Measurements from ENCODE around the gene MMRN1.

DNA sequence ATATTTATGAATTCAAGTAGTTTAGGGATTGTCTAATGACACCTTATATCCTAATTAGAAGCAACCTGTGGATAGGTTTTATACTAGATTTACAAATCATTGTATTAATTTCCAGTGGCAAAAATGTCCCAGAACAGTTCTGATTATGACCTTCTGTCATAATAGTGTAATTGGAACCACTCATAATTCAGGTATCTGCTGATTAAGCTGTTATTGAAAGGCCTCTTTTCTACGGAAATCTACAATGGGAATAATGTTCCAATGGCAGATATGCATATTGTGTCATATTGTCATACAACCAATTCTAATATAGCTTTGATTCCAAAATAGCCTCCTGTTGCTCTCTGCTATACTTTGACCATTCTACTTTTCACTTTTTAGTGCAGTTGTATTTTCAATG lies 19.0 kb downstream of the MMRN1 start:
- TF ChIP-seq, protein P1, sequence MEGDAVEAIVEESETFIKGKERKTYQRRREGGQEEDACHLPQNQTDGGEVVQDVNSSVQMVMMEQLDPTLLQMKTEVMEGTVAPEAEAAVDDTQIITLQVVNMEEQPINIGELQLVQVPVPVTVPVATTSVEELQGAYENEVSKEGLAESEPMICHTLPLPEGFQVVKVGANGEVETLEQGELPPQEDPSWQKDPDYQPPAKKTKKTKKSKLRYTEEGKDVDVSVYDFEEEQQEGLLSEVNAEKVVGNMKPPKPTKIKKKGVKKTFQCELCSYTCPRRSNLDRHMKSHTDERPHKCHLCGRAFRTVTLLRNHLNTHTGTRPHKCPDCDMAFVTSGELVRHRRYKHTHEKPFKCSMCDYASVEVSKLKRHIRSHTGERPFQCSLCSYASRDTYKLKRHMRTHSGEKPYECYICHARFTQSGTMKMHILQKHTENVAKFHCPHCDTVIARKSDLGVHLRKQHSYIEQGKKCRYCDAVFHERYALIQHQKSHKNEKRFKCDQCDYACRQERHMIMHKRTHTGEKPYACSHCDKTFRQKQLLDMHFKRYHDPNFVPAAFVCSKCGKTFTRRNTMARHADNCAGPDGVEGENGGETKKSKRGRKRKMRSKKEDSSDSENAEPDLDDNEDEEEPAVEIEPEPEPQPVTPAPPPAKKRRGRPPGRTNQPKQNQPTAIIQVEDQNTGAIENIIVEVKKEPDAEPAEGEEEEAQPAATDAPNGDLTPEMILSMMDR (IDR thresholded peaks at IDR 0.05): no peak
- TF ChIP-seq POLR2A (IDR thresholded peaks at IDR 0.05): no peak

All from ovary (tissue), 3 donors.